ENCODE measurements around the gene CNOT2.
A peak's percentile ranks its signal among the peaks of the same experiment; 100 is the strongest.

CNOT2 gene

GRCh38 chr12:70248876-70249275 lies 5.6 kb downstream of the CNOT2 start:
- Histone ChIP-seq H2AFZ (ENCODE audit: low read depth, low read length, severe bottlenecking) (no peak overlapping the region), H3K9me3 (ENCODE audit: insufficient read depth, low read length) (no peaks in the 10 kb centered on the region), H4K20me1 (ENCODE audit: low read depth, low read length) (peaks cover 63% of the 10 kb centered on the region), H3F3A (ENCODE audit: insufficient read depth) (no peaks in the 10 kb centered on the region), H3K9ac (ENCODE audit: low read length) (no peak overlapping the region), H3K4me2 (ENCODE audit: low read depth, low read length, poor library complexity, severe bottlenecking) (peak overlapping the region; percentile 3), H3K36me3 (ENCODE audit: low read length) (peaks cover 10% of the 10 kb centered on the region; the same call in 1 of the 2 replicates), H3K79me2 (ENCODE audit: insufficient read depth, low read length) (peaks cover 100% of the 10 kb centered on the region), H3K9me2 (replicated peaks; ENCODE audit: insufficient read depth, low read length) (no peaks in the 10 kb centered on the region), H3K4me3 (ENCODE audit: insufficient read depth, low read length, poor library complexity, severe bottlenecking) (no peak overlapping the region), H3K27ac (ENCODE audit: low read depth, low read length) (no peak overlapping the region), H3K27me3 (ENCODE audit: low read length) (no peaks in the 10 kb centered on the region)
- no peak for TF ChIP-seq CTCF (IDR thresholded peaks at IDR 0.05; ENCODE audit: insufficient read depth, low read length, poor library complexity, severe bottlenecking)
- no peak for TF ChIP-seq EZH2phosphoT487 (conservative IDR thresholded peaks at IDR 0.05; ENCODE audit: low read length)

DNA sequence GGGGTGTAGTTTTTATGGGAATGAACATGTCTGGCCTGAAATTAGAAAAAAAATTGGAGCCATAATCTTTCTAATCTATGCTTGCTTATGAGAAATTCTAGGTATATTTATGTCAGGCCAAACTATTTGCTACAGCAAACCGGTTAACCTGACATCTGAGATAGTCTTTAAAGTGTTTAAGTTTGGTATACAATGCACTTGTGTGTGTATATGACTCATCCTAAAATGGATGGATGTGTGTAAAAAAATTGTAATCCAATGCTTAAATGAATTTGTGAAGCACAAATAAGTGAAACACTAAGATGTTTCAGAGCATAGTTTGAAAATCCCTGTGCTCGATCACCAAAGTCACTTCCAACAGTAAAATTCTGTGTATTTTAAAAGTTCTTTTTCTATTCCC lies 6.7 kb downstream of the CNOT2 start:
- H3K9ac ChIP-seq (ENCODE audit: low read length), result no peak overlapping the region
- H3K9me3 ChIP-seq (ENCODE audit: insufficient read depth, low read length), result no peaks in the 10 kb centered on the region
- no peak overlapping the region for H3K4me2 ChIP-seq (ENCODE audit: low read depth, low read length, poor library complexity, severe bottlenecking)
- H3K27ac ChIP-seq (ENCODE audit: low read depth, low read length), result no peak overlapping the region
- no peaks in the 10 kb centered on the region for H3K27me3 ChIP-seq (ENCODE audit: low read length)
- peaks cover under 1% of the 10 kb centered on the region; the same call in 1 of the 2 replicates for H3F3A ChIP-seq (ENCODE audit: insufficient read depth)
- H3K4me3 ChIP-seq (ENCODE audit: insufficient read depth, low read length, poor library complexity, severe bottlenecking), result no peak overlapping the region
- H3K79me2 ChIP-seq (ENCODE audit: insufficient read depth, low read length), result peaks cover 100% of the 10 kb centered on the region
- TF ChIP-seq EZH2phosphoT487 (conservative IDR thresholded peaks at IDR 0.05; ENCODE audit: low read length) (no peak), CTCF (IDR thresholded peaks at IDR 0.05; ENCODE audit: insufficient read depth, low read length, poor library complexity, severe bottlenecking) (no peak)
- peaks cover 57% of the 10 kb centered on the region for H4K20me1 ChIP-seq (ENCODE audit: low read depth, low read length)
- peaks cover 10% of the 10 kb centered on the region; the same call in 1 of the 2 replicates for H3K36me3 ChIP-seq (ENCODE audit: low read length)
- no peaks in the 10 kb centered on the region for H3K9me2 ChIP-seq (replicated peaks; ENCODE audit: insufficient read depth, low read length)
- no peak overlapping the region for H2AFZ ChIP-seq (ENCODE audit: low read depth, low read length, severe bottlenecking)

DNA sequence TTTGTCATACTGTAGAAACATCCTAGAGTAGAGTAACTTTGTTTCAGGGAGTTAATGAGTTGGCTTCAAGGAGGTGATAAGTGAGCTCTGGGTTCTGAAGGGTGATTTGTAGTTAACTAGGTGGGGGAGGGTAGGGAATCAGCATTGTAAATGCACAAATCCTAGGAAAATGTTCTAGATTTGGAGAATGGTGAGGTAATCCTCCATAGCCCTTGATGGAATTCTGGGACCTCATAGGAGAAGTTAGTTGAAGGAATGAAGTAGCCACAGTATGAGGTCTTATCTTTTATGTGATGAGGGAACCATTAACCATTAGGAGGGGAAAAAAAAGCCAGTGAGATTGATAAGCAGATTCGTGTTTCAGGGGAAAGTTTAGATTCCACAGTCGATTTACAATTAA lies 8.0 kb downstream of the CNOT2 start:
- Histone ChIP-seq H2AFZ (ENCODE audit: low read depth, low read length, severe bottlenecking) (no peak overlapping the region), H3K9ac (ENCODE audit: low read length) (no peak overlapping the region), H3K4me2 (ENCODE audit: low read depth, low read length, poor library complexity, severe bottlenecking) (no peak overlapping the region), H3K27ac (ENCODE audit: low read depth, low read length) (no peak overlapping the region), H3K36me3 (ENCODE audit: low read length) (peaks cover 10% of the 10 kb centered on the region; the same call in 1 of the 2 replicates), H3K27me3 (ENCODE audit: low read length) (no peaks in the 10 kb centered on the region), H3F3A (ENCODE audit: insufficient read depth) (peaks cover 10% of the 10 kb centered on the region; the same call in 1 of the 2 replicates), H3K9me2 (replicated peaks; ENCODE audit: insufficient read depth, low read length) (no peaks in the 10 kb centered on the region), H3K79me2 (ENCODE audit: insufficient read depth, low read length) (peaks cover 100% of the 10 kb centered on the region), H3K4me3 (ENCODE audit: insufficient read depth, low read length, poor library complexity, severe bottlenecking) (no peak overlapping the region), H3K9me3 (ENCODE audit: insufficient read depth, low read length) (no peaks in the 10 kb centered on the region), H4K20me1 (ENCODE audit: low read depth, low read length) (peaks cover 55% of the 10 kb centered on the region)
- TF ChIP-seq EZH2phosphoT487 (conservative IDR thresholded peaks at IDR 0.05; ENCODE audit: low read length) (no peak), CTCF (IDR thresholded peaks at IDR 0.05; ENCODE audit: insufficient read depth, low read length, poor library complexity, severe bottlenecking) (no peak)

Data from SU-DHL-6 (cell line).